Endothelial cell of umbilical vein (primary cell): ENCODE measurements around the gene PHOSPHO1. TPM values are rescaled to one million over a fixed set of nuclear protein-coding genes. Genes with fewer than 3 reads are reported as not detected.

Source experiments
- BruUV-seq: library from RNA; stranded (reverse); fragments of 400-500 nt; replicated peaks from 2 replicates; lab custom pipeline; 2021; lab: Mats Ljungman, UMichigan
- CTCF ChIA-PET: fragments of 300-600, 350-600 bp; sonication (Branson Sonifier 250); formaldehyde crosslinking; loops from one replicate; lab custom pipeline; 2021; ENCODE audit warnings: antibody characterized with exemption, inconsistent platforms; lab: Charles Lee
- POLR2A ChIA-PET: fragments of 300-600, 350-600 bp; sonication (Branson Sonifier 250); formaldehyde crosslinking; loops from one replicate; lab custom pipeline; 2021; ENCODE audit warnings: antibody characterized with exemption, inconsistent platforms; lab: Charles Lee
- DNase-seq: peaks from one replicate; pipeline ENCODE4 v3.0.0-alpha.2; 2011; ENCODE audit warnings: low read depth, low spot score
- FAIRE-seq: peaks from 2 replicates; lab custom pipeline; 2011; peaks lifted over from hg19 to GRCh38; lab: Jason Lieb, UNC
- H2AFZ ChIP-seq: 2 replicates; pipeline ENCODE4 v1.6.0; 2012; ENCODE audit warnings: low read depth, low read length, control low read depth, inconsistent platforms
- H3K27ac ChIP-seq: 2 replicates; pipeline ENCODE4 v1.5.1; 2011; ENCODE audit warnings: low read depth, mild to moderate bottlenecking, control low read depth, low read length, moderate library complexity; ENCODE audit not compliant: insufficient read depth
- H3K27me3 ChIP-seq, 2 experiments: 2 replicates each; pipeline versions ENCODE4 v1.6.0 to v1.6.1; 2011; ENCODE audit warnings: low read length in 2 of 2, mixed read lengths in 1 of 2; ENCODE audit not compliant: control insufficient read depth in 2 of 2, insufficient read depth in 2 of 2
- H3K36me3 ChIP-seq, 2 experiments: 2 replicates in 1 of 2; 3 replicates in 1 of 2; pipeline ENCODE4 v1.5.1; 2011; ENCODE audit warnings: low read length in 2 of 2, mild to moderate bottlenecking in 1 of 2, moderate library complexity in 1 of 2; ENCODE audit not compliant: control insufficient read depth in 2 of 2, insufficient read depth in 2 of 2; ENCODE audit errors: extremely low read depth in 1 of 2
- H3K4me1 ChIP-seq: 3 replicates; pipeline ENCODE4 v1.5.1; 2011; ENCODE audit warnings: mild to moderate bottlenecking, low read length; ENCODE audit not compliant: control insufficient read depth, insufficient read depth; ENCODE audit errors: extremely low read depth
- H3K4me2 ChIP-seq: 2 replicates; pipeline ENCODE4 v1.6.1; 2011; ENCODE audit warnings: low read length, control low read depth, mixed read lengths; ENCODE audit not compliant: insufficient read depth
- H3K4me3 ChIP-seq, 3 experiments: fragments of 200-600 bp in 1 of 3; sonication (generic), shearing (Covaris generic) in 1 of 3; replicated peaks in 1 of 3; 2 replicates each; pipeline ENCODE4 v1.5.1; 2011 to 2016; ENCODE audit warnings: control low read depth in 3 of 3, low read length in 3 of 3, mild to moderate bottlenecking in 2 of 3, inconsistent platforms in 1 of 3, low read depth in 1 of 3, moderate library complexity in 1 of 3; ENCODE audit not compliant: insufficient read depth in 1 of 3
- H3K79me2 ChIP-seq: 2 replicates; pipeline ENCODE4 v1.6.0; 2012; ENCODE audit warnings: low read length, inconsistent platforms; ENCODE audit not compliant: control insufficient read depth, insufficient read depth
- H3K9ac ChIP-seq: replicated peaks from 2 replicates; pipeline ENCODE3; 2011; ENCODE audit warnings: low read length, control low read depth; ENCODE audit not compliant: insufficient read depth; ENCODE audit errors: extremely low read depth
- H3K9me1 ChIP-seq: replicated peaks from 3 replicates; pipeline ENCODE4 v1.6.0; 2011; ENCODE audit warnings: mild to moderate bottlenecking, low read length; ENCODE audit not compliant: control insufficient read depth, insufficient read depth; ENCODE audit errors: extremely low read depth
- H3K9me3 ChIP-seq: replicated peaks from 2 replicates; pipeline ENCODE4 v1.5.1; 2012; ENCODE audit warnings: low read length, inconsistent platforms; ENCODE audit not compliant: control insufficient read depth, insufficient read depth
- H4K20me1 ChIP-seq: replicated peaks from 2 replicates; pipeline ENCODE3; 2011; ENCODE audit warnings: mild to moderate bottlenecking, low read length; ENCODE audit not compliant: control insufficient read depth, insufficient read depth; ENCODE audit errors: extremely low read depth
- CTCF ChIP-seq, 2 donors: IDR thresholded peaks; 1 replicate in 1 of 2; 2 replicates in 1 of 2; pipeline ENCODE4 v1.5.1; 2011; ENCODE audit warnings: low read length in 2 of 2, mild to moderate bottlenecking in 2 of 2, moderate library complexity in 2 of 2, control low read depth in 1 of 2, inconsistent platforms in 1 of 2, low read depth in 1 of 2; ENCODE audit not compliant: insufficient read depth in 1 of 2; ENCODE audit errors: extremely low read depth in 1 of 2
- GATA2 ChIP-seq: IDR thresholded peaks from 2 replicates; pipeline ENCODE4 v1.7.0; 2011; ENCODE audit warnings: low read depth, mild to moderate bottlenecking, moderate library complexity, mixed read lengths, low read length; ENCODE audit not compliant: insufficient read length, insufficient read depth
- JUN ChIP-seq: IDR thresholded peaks from 2 replicates; pipeline ENCODE4 v1.6.1; 2011; ENCODE audit warnings: borderline replicate concordance, low read depth; ENCODE audit not compliant: insufficient read length, insufficient read depth
- MAX ChIP-seq: IDR thresholded peaks from 2 replicates; pipeline ENCODE4 v1.6.1; 2011; ENCODE audit not compliant: insufficient read depth, insufficient read length
- MYC ChIP-seq: IDR thresholded peaks from one replicate; pipeline ENCODE4 v1.6.1; 2011; ENCODE audit warnings: mild to moderate bottlenecking, low read depth, low read length
- dilution Hi-C: fragments of 300-500 bp; cut with MboI; formaldehyde crosslinking; loops from one replicate; pipeline ENCODE4 v1.15.0; 2019; ENCODE audit warnings: low sequenced_read_pairs; ENCODE audit not compliant: extremely low pct_ligation_motif_present
- intact Hi-C: fragments of 100-400 bp; cut with micrococcal nuclease; formaldehyde crosslinking; loops from one replicate; pipeline ENCODE4 v1.10.0; 2022
- polyA plus RNA-seq, 4 experiments: library from polyadenylated mRNA; depleted of rRNA in 3 of 4; stranded (reverse) in 3 of 4; unstranded in 1 of 4; fragments of >200 nt; gene quantifications; 2 replicates each; pipeline versions ENCODE4 v1.2.1 to v1.2.3, GENCODE V29; 2011 to 2012; ENCODE audit warnings: missing spikeins in 1 of 4
- total RNA-seq: library from RNA; stranded (reverse); gene quantifications from 2 replicates; pipeline ENCODE4 v1.2.3, GENCODE V29; 2021

PHOSPHO1 gene
- total and polyA plus RNA-seq, 2 donors (not counting 3 experiments of a cell fraction or from before 2014, with no cell fraction given): 0.23 TPM; not detected in 1

- ChIA-PET POLR2A (interaction anchor here (0.7 kb wide), 1 partner anchor 36 kb away, joined by 4 read pairs; no protein-coding TSS in a partner anchor), CTCF (interaction anchor here (1.0 to 3.7 kb wide), 6 partner anchors 9 to 77 kb away, joined by 3 to 24 read pairs (median 10); no protein-coding TSS in a partner anchor)
- no TSS peak for BruUV-seq
These were observed 16.7 kb downstream of the PHOSPHO1 start for GRCh38 chr17:49213847-49214246.

More at GRCh38 chr17:49213847-49214246, 16.7 kb downstream of the PHOSPHO1 start:
- Histone ChIP-seq H2AFZ (no peak overlapping the region), H3K4me2 (peak overlapping the region; percentile 43), H3K9me3 (no peaks in the 10 kb centered on the region), H3K9me1 (no peaks in the 10 kb centered on the region), H3K27ac (no peak overlapping the region), H3K4me1 (peaks cover 59% of the 10 kb centered on the region), H3K4me3 (no peak overlapping the region), H3K36me3 (peaks cover 1 to 10% of the 10 kb centered on the region in 2 experiments), H3K79me2 (peaks cover 49% of the 10 kb centered on the region), H4K20me1 (no peaks in the 10 kb centered on the region), H3K9ac (no peak overlapping the region), H3K27me3 (no peaks in the 10 kb centered on the region)
- dilution Hi-C loops: no loop called here
- TF ChIP-seq MYC (no peak), JUN (no peak), GATA2 (no peak), CTCF (IDR thresholded peaks at IDR 0.05; ENCODE audit: extremely low read depth in 1 of 2, insufficient read depth in 1 of 2, low read depth in 1 of 2, low read length in 2 of 2) (no peak), MAX (no peak)
- no peak for FAIRE-seq
- DNase-seq: no peak
- intact Hi-C loops: no loop called here
